HG03159 (cell line): Measurements from ENCODE around the gene ZNF334.

ENCODE experiments used
- ATAC-seq: cut with Tn5 transposase; IDR thresholded peaks from one replicate; pipeline ENCODE4 v1.9.1; 2021; ENCODE audit warnings: mild to moderate bottlenecking, moderate library complexity; ENCODE audit not compliant: unreplicated experiment

The ZNF334 gene

DNA sequence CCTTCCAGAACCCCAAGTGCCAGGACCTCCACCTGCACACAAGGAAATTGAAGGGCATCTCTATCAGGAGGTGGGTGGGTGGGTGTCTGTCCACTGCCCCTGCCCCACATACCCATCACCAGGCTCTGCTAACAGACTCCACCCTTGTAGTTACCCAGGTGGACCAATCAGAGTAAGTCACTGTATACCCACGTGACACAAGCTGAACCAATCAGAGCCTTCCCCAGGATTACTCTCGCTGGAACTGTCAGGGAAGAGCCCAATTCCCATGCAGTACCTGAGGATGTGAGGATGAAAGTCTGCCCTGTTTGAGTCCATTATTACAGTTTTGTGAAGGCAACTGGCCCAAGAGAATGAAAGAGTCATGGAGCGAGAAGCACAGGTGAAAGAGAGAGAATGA is 32.9 kb upstream of the ZNF334 start:
- no peak for ATAC-seq

DNA sequence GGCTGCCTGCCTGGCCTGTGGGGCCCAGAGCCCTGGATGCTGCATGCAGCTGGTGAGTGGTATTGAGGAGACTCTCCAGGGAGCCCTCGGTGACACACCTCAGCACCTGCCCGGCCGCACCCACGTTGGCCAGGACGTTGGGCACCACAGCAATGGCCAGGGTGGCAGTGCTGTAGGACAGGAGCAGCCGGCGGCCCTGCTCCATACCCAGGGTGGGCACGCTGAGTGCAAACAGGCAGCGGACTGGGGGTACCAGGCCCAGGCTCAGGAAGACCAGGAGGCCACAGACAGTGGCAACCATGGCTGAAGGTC is 32.4 kb upstream of the ZNF334 start:
- ATAC-seq: no peak

DNA sequence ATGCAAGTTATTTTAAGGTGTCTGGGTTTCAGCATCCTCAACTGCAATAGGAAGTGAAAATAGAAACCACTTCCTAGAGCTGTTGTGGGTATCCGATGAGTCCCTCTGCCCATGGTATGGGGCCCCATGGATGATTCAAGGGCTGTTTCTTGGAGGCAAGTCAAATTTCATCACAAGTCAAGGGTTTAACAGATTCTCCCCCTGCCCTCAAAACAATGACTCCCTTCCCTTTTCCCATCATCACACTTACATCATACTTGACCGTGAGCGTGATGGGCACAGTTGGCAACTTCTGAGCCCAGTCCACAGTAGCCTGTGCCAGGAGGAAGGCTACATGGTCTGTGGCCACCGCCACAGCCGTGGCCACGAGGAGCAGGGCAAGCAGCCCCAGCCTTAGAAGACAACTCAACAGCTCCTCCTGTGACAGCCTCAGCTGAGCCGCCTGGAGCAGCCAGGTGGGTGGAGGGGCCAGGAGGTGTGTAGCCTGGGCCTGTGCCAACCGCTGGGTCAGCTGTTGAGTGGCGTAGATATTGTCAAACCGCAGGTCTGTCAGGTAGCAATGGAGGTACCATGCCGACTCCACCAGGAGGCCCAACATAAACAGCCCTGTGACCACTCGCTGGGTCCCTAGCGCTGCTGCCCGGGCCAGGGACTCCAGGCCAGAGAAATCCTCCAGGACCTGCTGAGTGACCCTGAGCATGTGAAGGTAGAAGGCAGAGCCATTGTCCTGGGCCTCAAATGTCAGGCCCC is 31.9 kb upstream of the ZNF334 start:
- no peak for ATAC-seq

DNA sequence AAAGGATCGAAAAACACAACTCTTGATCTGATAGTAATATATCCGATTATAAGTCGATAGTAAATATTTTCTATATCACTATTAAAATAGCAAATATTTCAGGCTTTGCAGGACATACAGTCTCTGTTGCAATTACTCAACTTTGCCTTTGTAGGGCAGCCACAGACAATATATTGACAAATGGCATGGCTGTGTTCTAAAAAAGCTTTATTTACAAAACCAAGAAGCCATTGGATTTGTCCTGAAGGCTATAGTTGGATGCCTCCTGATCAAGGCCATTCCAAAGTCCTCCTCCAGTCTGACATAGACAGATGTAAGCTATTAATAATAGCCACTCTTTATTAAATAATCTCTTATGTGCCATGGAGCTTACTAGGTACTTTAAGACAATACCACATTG is 31.2 kb upstream of the ZNF334 start:
- ATAC-seq: no peak

DNA sequence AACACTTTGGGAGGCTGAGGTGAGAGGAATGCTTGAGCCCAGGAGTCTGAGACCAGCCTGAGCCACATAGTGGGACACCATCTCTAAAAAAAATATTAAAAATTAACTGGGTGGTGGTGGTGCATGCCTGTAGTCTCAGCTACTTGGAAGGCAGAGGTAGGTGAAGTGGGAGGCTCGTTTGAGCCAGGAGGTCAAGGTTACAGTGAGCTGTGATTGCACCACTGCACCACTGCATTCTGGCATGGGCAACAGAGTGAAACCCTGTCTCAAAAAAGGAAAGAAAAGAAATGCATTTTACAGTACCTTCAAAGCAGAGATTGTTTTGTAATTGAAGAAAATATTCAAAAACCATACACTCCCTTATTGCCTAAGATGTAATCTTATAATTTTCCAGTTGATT is 30.6 kb upstream of the ZNF334 start:
- ATAC-seq: no peak

DNA sequence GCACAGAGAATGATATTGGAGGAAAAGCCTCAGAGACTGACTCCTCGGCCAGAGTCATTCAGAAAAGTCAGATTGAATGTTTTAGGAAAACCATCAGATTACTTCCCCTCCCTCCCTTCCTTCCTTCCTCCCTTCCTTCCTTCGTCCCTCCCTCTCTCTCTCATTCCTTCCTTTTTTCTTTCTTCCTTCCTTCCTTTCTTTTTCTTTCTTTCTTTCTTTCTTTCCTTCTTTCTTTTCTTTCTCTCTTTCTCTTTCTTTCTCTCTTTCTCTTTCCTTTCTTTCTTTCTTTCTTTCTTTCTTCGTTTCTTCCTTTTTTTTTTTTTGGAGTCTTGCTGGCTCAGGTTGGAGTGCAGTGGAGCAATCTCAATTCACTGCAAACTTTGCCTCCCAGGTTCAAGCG is 29.7 kb upstream of the ZNF334 start:
- ATAC-seq: no peak

DNA sequence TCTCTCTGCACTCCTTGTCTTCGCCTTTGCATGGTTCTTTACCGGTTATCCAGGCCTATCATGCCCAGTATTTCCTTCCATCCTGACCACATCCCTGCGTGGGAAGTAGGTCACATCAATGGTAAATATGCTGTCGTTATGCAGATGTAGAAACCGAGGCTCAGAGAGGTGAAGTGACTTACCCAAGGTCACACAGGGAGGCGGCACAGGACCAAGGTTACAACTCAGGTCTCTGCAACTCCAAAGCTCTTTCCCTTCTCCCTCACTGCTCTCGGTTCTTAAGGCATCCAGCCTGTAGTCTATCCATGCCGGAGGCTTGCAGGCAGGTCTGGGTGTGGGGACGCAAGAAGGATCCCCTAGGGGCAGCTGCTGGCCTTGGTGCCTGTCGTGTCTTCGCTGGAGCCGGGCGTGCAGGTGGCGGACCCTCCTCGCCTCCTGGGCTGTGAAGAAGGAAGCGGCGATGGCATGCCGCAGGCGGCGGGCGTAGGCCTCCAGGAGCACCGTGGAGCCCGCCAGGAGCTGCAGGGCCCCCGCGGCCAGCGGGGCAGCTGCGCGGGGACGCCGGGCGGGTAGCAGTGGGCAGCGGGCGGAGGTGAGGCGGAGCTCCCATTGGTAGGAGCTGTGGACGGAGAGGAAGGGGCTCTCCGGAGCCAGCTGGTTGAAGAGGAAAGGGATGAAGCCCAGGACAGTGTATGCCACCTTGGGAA is 28.0 kb upstream of the ZNF334 start:
- no peak for ATAC-seq

DNA sequence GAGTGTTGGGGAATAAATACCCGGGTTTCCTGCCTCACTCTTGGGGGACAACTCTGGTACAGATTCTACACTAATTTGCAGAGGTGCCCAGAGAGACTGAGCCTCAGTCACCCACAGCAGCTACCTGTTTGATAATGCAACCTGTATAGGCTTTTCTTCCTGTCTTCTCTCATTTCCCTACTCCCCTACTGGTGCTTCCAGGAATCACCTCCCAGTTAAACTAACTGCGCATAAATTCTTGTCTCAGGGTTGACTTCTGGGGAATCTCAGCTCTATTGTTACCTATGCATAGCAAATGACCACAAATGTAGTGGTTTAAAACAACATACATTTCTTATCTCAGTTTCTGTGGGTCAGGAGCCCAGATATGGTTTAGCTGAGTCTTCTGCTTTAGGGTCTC is 25.8 kb upstream of the ZNF334 start:
- no peak for ATAC-seq

DNA sequence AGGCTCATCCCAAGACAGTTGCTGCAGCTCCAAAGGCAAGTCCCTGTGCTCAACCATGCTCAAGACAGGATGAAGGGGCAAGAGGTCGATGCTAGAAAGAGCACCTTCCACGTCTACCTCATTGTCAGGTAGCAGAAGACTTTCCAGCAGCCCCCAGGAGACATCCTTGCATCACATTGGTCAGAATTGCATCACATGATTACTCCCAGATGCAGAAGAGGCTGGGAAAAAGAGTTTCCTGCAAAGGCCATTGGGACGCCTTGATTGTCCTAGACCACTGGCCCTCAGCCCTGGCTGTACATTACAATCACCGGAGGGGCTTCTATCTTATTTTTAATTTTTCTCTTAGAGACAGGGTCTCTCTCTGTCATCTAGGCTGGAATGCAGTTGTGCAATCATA is 17.3 kb upstream of the ZNF334 start:
- no peak for ATAC-seq

DNA sequence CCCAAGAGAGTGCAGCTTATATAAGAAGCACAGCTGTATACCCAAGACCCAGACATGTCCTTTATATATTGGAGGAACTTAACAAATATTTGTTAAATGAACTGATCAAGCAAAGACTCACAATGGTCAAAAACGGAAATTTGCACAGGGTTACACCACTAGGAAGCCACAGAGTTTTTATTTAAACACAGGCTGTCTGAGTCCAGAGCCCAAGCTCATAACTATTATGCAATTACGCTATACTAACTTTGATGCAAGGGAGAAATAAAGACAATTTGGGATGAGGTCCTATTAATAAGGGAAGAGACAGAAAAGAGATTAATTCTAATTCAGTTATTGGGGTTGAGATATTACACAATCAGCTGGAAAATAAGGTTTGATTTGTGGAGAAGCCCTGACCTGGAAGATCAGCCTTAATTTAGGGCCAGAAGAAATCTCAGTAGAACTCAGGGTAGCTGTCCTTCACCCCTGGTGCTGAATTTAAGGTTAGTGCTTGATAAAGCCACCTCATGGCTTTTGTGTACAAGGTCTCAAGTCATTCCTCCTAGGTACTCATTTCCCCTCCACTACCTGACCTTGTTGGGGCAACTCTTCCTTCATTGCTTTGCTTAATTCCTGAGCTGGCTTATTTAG is 10.5 kb upstream of the ZNF334 start:
- no peak for ATAC-seq

DNA sequence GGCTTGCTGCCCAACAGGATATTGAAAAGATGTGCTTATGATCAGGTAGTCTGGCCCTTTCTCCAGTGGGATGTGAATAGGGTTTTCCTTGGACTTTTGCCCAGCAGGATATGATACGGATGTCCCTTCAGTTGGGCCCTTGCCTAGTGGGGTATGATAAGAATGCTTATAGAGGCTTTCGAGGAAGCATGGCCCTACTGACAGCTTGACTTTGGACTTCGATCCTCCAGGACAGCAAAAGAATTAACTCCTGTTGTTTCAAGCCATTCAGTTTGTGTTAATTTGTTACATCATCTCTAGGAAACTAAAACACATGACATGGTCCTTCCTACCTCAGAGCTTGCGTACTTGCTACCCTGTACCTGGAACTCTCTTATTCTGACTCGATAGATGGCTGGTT is 9.7 kb upstream of the ZNF334 start:
- ATAC-seq: no peak

DNA sequence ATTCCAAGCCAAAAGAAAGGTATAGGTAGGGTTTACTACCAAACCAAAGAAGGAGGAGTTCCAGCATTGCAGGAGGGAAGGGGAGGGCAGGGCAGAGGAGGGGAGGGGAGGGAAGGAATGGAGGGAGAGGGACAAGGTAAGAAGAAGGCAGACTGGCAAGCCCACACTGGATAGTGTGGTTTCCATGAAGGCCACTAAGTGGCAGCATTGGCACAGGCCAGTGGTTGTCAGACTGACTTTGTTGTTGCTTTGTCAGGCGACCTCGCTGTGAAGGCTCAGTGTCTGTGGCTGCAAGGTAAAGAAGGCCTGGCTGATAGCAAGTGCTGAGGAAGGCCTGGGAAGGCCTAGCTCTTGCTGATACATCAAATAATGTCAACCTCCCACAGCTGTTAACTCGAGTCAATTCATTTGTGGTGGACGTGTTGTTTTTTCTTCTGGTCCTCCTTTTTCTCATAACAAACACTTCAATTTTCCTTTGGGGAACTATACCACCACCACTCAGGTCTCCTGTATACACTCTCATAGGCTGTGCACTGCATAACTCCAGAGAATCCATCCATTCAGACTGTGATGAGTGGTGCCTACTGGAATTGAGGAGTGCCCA is 7.7 kb upstream of the ZNF334 start:
- no peak for ATAC-seq

DNA sequence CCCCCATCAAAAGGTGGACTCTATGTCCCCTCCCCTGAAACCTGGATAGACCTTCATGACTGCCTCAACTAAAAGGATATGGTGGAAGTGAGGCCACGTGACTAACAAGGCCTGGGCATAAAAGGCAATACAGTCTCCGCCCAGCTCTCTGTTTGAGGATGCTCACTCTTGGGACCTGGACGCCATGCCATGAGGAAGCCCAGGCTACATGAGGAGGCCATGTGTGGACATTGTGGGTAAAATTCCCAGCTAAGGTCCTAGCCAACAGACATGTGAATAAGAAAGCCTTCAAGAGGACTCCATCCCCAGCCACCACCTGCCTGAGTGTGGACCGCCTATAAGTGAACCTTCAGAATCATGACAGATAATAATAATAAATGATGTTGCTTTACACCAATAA is 7.2 kb upstream of the ZNF334 start:
- ATAC-seq: no peak

DNA sequence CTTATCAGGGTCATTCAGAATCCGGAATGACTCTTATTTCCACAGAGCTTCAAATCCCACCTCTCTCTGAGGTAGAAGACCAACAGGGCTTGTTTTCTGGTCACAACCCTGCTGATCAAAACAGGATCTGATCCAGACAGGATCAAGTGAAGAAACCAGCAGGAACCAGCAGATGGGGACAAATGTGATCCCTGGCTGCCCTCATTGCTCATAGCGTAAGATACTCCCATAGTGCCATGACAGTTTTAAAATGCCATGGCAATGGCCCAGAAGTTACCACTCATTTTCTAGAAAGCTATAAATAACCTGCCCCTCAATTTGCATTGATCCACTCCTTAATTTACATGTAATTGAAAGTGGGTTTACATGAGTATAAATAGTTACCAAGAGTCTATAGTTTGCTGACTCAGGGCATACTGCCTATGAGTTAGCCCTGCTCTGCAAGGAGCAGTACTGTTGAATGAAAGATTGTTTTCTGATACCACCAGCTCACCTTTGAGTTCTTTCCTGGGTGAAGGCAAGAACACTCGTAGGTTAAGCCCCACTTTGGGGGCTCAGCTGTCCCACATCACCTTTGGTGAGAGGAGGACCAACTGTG is 6.2 kb upstream of the ZNF334 start:
- no peak for ATAC-seq

DNA sequence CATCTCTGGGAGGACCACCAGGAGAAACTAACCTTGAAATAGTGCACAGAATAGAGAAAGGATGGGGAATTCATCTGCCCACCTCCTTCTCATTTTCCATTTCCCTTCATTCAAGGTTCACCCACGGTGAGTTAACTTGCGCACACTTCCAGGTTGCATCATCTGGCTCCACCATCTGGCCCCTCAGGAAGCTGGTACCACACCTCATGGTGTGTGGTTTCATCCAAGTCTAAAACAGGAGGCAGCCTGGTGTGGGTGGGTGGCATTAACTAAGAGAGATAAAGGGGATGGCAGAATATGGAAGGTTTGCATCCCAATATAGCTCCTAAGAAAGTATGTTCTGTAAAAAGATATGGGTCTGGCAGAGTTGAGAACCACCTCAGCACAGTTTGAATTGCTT is 3.8 kb downstream of the ZNF334 start:
- ATAC-seq: no peak

DNA sequence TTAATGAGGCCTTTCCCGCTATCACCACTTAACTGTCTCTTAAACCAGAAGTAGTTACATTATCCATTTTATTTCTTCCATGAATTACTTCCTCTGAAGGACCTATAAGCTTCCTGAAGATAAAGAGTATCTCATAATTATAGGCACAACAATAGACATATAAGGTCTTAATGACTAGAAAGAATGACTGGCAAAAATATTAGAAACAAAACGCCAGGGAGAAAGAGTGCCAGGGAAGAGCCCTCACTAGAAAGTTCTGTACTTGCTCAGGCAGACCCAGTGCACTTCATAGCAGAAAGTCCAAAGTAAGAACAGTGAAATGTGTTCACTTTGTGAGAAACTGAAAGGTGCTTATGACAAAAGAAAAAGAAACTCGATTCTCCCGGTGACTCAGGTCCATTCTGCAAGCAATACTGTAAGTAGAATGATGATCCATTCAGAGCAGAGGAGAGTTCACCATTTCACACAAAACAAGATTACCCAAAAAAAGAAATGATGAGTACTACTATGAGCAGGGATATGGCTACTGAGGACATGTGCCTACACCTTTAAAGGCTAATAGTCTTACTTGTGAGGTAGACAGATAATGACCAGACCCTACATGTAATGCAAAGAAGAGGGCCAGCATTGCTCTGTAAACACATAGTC is 5.5 kb downstream of the ZNF334 start:
- ATAC-seq: no peak

DNA sequence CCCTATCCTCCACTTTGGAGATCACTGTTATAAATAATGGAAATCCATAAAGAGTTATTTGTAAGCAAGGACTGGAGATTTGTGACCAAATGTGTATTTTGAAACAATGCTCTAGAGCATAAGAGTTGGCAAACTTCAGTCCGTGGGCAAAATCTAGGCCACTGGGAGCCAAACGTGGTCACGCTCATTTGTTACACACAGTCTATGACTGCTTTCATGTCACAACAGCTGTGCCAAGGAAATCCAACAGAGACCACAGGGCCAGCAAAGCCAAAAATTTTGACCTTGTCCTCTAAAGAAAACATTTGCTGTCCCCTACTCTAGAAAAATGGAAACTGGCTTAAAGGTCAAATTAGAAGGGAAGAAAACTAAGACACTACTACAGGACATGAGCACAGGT is 7.9 kb downstream of the ZNF334 start:
- ATAC-seq: no peak

DNA sequence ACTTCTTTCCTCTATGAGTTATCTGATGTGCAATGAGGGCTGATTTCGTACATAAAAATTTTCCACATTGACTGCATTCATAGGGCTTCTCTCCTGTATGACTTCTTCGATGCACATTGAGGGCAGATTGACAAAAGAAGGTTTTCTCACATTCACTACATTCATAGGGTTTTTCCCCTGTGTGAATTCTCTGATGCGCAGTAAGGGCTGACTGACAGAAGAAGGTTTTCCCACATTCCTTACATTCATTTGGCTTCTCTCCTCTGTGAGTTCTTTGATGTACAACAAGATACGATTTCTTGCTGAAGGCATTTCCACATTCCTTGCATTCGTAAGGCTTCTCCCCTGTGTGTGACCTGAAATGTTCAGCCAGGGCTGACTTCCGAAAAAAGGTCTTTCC is 11.4 kb downstream of the ZNF334 start:
- no peak for ATAC-seq

DNA sequence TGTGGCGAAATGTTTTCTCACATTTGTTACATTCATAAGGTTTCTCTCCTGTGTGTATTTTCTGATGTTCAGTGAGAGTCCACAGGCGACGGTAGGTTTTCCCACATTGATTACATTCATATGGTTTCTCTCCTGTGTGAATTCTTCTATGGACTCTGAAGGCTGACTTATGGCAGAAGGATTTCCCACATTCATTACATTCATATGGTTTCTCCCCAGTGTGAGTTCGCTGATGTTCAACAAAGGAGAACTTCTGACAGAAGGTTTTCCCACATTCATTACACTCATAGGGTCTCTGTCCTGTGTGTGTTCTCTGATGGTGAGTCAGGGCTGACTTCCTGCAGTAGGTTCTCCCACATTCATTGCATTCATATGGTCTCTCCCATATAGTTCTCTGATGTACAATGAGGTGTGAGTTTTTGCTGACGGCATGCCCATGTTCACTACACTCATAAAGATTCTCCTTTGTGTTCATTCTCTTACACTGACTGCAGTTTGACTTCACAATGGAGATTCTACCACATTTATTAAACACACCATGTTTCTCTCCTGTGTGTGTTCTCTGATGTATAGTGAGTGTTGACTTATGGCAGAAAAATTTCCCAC is 11.9 kb downstream of the ZNF334 start:
- no peak for ATAC-seq

DNA sequence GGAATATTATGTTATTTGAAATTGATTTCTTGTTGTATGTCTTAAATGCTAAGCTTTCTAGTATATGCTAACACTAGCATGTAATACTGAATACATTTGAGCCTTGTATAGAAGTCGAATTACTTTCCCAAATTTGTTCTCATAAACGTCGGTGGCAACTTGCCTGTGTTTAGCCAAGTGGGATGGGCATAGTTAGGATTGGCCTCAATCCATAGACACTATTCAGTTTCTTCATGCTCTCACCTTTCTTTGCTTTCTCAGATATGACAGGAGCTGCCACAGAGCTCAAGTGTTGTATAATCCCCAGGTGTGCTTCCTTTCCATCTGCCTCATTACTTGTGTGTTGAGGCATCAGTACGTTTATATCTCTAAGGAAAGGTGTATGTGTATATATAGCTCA is 19.3 kb downstream of the ZNF334 start:
- ATAC-seq: no peak

DNA sequence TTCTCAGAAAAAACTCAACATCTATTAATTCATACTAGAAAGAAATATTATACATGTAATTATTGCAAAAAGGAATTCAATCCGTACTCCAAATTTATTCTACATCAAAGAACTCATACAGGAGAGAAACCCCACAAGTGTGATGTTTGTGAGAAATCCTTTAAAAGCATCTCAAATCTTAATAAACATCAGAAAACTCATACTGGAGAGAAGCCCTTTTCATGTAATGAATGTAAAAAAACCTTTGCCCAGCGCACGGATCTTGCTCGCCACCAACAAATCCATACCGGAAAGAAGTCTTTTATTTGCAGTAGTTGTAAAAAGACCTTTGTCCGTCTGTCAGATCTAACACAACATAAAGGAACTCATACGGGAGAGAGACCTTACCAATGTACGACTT is 22.0 kb downstream of the ZNF334 start:
- ATAC-seq: no peak
